Anterior cingulate cortex (tissue), 58 donors: ENCODE measurements around the gene EFCAB6.

Experiments
- DNase-seq, 58 donors: peaks; one replicate each; lab custom pipeline; 2025; lab: John Stamatoyannopoulos, UW

EFCAB6 gene

DNA sequence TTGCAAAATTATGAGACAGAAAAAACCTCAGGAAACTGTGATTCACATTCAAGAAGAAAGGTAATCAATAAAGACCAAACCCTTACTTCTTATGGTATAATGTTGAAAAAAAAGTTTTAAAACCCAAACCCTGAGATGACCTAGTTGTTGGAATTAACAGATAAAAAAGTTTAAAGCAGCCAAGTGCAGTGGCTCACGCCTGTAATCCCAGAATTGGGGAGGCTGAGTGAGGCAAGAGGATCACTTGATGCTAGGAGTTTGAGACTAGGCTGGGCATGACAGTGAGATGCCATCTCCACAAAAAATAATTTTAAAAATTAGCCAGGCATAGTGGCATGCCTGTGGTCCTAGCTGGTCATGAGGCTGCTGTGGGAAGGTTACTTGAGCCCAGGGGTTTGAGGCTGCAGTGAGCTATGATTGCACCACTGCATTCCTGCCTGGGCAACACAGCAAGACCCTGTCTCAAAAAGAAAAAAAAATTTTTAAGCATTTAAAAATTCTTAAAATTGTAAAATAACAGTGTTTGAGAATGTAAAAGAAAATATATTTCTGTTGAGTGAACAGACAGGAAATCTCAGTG is 85.1 kb downstream of the EFCAB6 start:
- no peak for DNase-seq

DNA sequence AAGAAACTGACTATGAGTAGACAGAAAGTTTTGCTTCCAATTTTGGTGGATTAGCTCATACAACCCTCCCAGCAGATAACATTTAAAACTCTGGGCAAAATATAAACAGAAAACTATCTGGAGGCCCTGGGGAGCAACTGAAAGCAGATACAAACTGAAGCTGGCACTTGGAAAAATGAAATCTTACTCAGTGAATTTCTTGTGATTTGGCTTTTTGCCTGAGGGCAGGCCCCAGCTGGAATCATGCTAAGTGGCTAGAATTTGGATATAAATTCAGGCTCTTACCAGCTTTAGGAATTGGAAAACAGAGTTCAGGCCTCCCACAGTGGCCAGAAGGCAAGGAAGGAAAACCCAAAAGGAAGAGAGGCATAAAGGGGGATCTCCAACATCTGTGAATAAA is 85.8 kb downstream of the EFCAB6 start:
- no peak for DNase-seq

DNA sequence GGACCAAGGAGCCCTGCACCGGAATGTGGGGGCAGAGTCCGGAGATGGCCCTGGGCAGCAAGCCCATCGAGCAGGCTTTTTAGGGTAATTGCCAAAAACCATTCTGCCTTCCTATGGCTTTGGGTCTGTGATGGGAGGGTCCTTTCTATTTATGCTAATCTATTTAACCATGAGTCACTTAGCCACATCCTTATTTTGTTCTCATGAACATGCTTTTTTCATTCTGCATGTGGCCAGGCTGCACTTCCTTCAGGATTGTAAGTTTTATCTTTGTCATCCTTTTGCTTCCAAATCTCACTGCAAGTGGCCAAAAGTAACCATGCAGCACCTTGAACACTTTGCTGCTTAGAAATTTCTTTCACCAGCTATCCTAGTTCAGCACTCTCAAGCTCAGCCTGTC is 88.3 kb downstream of the EFCAB6 start:
- no peak for DNase-seq

DNA sequence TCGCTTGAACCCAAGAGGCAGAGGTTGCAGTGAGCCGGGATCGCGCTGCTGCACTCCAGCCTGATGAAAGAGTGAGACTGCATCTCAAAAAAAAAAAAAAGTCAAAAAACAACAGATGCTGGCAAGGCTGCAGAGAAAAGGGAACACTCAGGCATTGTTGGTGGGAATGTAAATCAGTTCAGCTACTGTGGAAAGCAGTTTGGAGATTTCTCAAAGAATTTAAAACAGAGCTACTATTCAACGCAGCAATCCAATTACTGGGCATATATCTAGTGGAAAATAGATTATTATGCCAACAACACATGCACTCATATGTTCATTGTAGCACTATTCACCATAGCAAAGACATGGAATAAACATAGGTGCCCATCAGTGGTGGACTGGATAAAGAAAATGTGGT is 89.7 kb downstream of the EFCAB6 start:
- no peak for DNase-seq

DNA sequence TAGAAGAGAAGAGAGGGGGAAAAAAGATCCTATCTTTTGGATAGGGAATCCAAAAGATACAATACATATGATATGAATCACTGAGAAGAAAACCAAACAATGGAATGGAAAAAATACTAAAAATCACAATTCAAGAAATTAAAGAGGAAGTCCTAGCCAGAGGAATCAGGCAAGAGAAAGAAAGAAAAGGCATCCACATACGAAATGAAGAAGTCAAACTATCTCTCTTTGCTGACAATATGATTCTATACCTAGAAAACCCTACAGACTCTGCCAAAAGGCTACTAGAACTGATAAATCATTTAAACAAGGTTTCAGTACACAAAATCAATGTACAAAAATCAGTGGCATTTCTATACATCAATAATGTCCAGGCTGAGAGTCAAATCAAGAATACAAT is 91.4 kb downstream of the EFCAB6 start:
- no peak for DNase-seq

DNA sequence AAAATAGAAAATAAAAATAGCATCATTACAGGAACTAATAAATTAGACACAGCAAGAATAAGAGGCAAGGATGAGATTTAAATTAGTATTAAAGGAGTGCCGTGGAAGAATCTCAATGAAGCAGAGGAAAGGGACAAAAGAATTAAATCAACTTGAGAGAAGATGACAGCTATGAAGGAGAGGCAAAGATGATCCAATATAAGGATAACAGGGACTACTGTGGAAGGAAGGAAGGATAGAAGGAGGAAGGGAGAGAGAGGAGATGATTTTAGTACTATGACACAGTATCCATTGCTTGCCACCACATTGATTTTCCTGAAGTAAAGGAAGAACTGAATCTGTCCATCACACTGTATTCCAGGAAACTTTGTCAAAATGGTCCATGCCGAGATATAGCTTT is 98.0 kb downstream of the EFCAB6 start:
- no peak for DNase-seq

DNA sequence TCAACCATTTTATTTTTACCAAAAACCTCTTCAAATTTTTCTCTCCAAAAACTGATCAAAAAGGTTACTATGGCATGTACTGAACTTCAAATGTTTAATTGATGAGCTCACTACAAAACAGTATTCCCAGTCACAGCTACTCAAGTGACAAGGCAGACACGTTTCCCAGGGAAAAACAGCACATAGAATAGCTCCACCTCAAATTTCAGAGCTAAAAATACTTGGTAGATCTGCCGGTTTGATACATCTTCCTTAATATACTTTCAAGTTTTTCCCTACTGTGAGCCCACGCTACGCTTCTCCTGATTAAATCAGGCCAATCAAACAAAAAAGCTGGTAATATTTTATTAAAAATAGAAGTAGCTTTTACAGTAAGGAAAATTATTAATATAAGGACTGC is 100.4 kb downstream of the EFCAB6 start:
- no peak for DNase-seq

DNA sequence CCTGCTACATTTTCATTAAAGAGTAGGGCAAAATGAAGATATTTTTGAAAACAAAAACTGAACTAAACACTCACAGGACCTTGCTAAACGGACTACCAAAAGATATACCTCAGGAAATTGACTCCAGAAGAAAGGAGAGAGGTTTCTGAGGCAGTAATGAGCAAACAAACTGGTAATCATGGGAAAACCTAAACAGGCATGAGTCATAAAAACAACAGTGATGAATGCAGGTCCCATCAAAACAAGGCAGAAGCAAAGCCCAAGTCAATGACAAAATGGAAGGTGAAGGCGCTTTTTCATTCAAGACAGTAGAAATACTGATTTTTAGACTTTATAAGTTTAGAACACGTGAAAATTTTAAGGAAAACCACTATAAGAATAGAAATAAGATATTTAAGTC is 104.5 kb downstream of the EFCAB6 start:
- no peak for DNase-seq

DNA sequence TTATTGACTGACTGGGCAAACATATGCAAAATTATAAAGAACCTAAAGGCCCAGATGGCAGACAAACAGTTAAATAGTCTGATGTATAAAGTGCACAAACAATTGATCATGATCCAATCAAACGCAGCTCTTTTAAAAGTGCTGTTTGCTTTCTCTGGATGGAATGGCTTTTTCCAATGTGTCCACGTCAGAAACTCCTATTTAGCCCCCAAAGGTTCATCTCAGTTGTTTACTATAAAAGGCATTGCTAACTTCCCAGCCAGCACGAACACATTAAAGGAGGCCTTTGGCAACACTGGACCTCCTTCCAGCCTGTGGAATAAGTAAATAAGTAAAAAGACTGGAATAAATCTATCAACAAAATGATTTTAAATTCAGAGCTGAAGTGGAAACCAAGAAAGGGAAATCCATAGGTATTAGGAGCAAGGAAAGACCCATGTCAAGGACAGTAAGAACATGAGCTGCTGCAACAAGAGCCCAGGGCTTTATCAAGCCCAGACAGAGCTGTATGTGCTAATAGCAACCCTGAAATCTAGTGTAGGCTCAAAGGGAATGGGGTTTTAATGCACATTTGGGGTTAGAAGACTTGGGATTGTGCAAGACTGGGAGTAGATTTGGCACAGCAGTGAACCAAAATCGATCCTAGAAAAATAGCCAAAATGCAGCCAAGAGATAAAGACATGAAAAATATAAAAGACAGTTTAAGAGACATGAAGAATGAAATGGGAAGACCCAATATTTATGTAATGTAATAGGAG is 105.4 kb downstream of the EFCAB6 start:
- DNase-seq: no peak

DNA sequence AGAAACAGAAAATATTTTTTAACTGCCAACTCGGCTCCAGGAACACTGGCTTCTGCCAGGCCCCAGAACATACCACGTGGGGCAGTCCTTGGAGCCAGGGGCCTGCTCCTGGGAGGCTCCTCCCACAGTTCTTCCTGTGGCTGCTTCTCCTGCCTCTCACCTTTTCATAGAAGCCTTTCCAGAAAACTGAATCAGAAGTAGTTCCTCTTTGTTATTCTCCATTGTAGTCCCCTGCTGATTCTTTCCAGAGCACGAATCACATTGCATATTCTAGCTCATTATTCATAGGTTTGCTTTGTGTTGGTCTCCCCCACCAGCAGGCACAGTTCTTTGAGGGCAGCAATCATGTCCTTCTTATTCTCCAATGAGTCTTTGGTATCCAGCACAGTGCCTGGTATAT is 106.0 kb downstream of the EFCAB6 start:
- DNase-seq: no peak

DNA sequence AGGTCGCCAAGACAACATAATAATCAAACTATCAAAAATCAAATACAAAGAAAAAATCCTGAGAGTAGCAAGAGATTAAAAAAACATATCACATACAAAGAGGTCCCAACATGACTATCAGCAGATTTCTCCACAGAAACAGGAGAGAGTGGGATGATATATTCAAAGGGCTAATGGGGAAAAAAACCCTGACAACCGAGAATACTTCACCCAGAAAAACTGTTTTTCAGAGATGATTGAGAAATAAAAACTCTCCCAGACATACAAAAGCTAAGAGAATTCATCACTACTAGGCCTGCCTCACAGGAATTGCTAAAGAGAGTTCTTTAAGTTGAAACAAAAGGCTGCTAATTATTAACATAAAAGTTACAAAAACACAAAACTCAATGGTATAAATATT is 108.1 kb downstream of the EFCAB6 start:
- no peak for DNase-seq

DNA sequence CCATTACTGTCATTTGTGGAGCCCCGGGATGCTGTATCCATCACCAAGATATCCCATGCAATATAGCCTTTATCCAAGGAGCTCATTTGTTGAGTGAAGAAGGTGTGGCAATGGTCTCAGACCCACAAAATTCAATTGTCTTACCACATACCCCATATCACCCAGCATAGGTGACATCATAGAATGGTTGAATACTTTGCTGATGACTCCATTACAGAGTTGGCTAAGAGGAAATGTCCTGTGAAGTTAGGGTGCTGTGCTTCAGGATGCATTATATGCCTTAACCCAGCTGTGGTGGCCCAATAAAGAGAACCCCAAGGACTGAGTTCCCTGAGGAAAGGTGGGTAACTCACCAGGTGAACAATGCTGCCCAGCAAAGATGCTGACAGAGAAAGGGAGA is 113.7 kb downstream of the EFCAB6 start:
- no peak for DNase-seq

DNA sequence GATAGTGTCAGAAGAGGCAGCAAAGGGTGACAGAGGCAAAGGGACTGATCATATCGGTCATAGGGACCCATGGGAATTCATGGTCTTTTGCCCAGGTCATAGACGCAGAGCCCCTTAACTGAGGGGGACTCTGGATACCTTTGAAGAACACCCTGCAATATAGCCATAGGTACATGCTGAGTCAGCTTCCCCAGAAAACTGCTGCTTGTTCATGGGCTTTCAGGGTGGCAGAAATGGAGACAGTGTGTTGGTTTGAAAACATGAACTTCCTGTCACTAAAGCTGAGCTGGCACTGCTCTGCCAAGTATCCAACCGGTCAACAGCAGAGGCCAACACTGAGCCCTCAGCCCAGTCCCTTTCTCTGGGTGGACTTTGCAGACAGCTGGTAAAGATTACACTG is 114.2 kb downstream of the EFCAB6 start:
- DNase-seq: no peak

DNA sequence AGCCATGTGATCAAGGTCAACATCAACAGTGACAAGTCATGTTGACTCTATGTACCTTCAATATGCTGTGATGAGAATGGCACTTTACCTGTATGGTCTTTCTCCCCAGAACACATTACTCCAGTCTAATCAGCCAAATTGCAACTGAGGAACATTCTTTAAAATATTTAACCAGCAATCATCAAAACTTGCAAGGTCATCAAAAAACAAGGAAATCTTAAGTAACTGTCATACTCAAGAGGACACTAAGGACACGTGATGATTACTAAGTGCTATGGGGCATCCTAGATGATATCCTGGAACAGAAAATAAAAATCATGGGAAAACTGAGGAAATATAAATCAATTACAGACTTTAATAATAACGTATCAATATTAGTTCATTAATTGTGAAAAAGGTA is 118.9 kb downstream of the EFCAB6 start:
- DNase-seq: no peak

DNA sequence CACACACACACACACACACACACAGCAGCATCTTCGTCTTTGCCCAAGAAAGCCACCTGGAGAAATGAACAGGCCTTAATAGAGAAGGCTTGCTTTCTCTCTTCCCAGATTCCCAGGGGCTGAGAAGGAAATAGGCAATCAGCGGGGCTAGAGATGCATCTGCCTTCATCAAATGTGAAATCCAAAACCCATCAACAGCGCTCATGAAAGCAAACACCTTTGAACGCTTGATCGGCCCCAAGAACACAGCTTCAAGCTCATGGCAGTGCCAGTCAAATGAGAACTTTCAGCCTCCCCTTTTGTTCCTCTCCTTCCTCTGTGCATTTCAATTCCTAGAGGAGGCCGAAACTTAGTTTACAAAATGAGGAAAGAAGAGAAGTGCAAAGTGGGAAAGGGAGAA is 122.7 kb downstream of the EFCAB6 start:
- no peak for DNase-seq

DNA sequence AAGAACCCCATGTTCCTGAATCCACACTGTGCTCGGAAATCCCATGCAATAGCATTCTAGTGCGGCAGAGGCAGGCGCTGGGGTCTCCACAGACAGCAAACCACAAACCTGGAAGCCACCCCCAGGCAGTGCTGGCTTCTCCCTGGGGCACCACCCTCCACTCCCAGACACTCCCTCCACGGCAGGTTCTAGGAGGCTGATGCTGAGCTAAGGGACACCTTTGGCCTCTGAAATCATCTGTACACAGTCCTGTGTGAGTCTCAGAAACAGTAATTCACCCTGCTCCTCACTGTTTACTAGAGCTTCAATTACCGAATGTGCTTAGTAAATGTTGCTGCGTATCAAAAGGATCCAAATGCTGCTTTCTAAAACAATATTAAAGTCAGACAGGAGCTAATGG is 129.3 kb downstream of the EFCAB6 start:
- no peak for DNase-seq

DNA sequence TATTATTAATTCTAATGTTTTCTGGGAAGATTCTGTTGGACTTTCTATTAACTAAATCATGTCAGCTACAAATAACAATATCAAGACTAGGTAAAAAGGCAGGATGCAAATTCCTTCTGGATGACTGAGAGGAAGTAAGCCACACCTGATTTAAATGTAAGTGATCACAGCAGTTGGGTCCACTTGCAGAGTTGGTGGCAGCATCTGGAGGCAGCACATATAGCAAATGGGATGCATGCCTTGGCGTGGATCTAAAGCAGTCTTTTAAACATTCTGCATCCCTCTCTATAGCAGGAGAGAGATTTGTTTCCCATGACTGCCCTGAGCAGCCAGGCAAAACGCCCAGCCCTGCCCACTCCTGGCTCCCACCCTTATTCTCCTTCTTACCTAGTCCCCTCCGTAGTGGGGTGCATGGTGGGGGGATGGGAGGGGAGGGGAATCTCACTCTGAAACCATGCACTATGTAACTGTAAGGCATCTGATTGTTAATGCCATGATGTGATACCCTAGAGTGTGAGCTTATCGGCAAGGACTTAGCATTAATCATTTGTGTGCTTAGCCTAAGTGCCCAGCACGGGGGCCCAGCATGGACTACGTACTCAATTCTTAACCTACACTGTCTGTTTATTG is 130.3 kb downstream of the EFCAB6 start:
- no peak for DNase-seq

DNA sequence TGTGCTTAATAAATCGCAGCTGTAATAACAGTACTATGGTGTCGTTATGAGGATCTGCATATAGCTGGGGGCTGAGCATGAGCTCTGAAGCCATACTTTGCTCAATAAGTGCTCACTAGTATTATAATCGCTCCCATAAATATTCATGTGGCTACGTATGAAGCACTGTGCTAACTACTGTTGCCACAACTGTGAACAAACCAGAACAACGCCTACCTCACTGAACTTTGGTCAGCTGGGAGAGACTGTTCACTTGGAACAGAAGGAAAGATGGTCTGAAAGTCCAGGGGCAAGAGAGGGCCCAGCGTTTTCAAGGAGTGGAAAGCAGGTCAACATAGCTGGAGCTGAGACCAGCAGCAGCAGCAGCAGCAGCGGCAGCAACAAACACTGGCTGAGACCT is 141.6 kb downstream of the EFCAB6 start:
- DNase-seq: no peak

DNA sequence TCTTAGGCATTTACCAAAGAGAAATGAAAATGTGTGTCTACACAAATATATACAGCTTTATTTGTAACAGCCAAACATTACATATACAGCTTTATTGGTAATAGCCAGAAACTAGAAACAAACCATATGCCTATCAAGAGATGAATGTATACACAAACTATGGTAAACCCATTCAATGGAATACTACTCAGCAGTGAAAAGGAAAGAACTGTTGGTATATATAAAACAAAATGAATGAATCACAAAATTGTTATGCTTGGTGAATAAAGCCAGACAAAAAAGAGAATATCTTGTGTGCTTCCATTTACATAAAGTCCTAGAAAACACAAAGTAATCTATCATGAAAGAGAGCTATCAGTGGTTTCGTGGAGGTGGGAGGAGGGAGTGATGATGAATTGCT is 142.9 kb downstream of the EFCAB6 start:
- no peak for DNase-seq

DNA sequence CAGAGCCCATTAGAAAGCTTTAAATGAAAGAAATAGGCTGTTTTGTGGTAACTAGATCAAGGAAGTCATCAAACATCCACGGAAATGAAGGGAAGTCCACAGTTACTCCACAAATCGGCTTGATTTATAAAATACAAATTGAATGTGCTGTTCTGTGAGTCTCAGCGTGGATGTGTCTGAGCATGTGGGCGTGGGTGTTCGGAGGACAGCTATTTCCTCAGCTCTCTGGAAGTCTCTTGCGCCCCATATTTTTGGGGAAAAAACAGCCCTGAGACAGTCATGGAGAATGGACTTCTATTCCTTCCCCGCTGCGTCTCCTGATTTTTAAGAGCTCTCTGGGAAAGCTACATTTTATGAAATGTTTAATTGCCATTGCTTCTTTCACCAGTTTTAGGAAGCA is 144.4 kb downstream of the EFCAB6 start:
- DNase-seq: peak in 11 of 58 donors; percentile 0 to 59 (median 12)

DNA sequence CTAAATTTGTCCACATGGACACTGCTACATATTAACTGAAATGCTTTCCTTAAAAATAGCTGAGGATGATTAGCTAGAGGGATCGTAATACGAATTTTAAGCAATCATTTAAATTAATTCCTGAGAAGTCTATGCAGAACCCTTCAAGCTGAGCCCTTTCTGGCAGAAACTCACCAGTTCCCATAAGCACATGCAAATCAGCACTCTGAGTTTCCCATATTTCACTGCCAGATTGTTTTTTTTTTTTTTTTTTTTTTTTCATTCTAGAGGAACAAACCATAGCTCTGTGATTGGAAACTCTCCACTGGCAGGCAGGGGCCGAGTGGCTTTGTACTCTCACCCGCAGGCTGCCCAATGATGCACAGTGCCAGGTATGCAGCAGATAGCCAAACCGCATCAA is 145.6 kb downstream of the EFCAB6 start:
- peak in 7 of 58 donors; percentile 3 to 31 (median 8) for DNase-seq

DNA sequence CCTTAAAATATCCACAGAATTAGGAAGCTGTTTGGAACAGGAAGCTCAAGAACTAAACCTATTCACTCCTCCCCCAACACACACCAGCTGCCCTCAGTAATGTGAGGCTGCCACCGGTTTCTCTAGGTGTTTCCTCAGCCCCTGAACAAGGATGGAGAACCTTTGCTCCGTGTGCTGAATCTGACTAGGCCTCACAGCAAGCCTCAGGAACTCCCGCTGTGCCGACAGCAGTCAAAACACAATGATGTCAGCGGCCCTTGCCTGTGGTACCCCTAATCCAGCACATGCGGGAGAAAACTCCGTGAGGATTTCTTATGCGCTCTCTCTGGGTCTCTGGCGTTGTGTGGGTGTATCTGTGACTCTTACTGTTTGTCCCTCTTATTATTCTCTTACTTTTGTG is 153.3 kb downstream of the EFCAB6 start:
- no peak for DNase-seq
